ENCODE data around the gene SIL1. TPM values are rescaled to one million over a fixed set of nuclear protein-coding genes. Genes with fewer than 3 reads are reported as not detected.

The SIL1 gene
- total and polyA plus RNA-seq, 2 of the 8 experiments (the other 6 are each of a cell fraction or from before 2014, with no cell fraction given) = 8.3 to 12.8 TPM

- no peak for TF ChIP-seq CREB1 (IDR thresholded peaks at IDR 0.05)
- TF ChIP-seq JUND (IDR thresholded peaks at IDR 0.05; ENCODE audit: low read length) = no peak
These were observed 65.7 kb downstream of the SIL1 start (continued) for GRCh38 chr5:139132515-139132914.
